Fibroblast of the conjunctiva (primary cell): Measurements from ENCODE around the gene CLUH.

Experiments
- DNase-seq: peaks from one replicate; pipeline ENCODE4 v3.0.0-alpha.2; 2010; ENCODE audit warnings: low read depth

CLUH gene

DNA sequence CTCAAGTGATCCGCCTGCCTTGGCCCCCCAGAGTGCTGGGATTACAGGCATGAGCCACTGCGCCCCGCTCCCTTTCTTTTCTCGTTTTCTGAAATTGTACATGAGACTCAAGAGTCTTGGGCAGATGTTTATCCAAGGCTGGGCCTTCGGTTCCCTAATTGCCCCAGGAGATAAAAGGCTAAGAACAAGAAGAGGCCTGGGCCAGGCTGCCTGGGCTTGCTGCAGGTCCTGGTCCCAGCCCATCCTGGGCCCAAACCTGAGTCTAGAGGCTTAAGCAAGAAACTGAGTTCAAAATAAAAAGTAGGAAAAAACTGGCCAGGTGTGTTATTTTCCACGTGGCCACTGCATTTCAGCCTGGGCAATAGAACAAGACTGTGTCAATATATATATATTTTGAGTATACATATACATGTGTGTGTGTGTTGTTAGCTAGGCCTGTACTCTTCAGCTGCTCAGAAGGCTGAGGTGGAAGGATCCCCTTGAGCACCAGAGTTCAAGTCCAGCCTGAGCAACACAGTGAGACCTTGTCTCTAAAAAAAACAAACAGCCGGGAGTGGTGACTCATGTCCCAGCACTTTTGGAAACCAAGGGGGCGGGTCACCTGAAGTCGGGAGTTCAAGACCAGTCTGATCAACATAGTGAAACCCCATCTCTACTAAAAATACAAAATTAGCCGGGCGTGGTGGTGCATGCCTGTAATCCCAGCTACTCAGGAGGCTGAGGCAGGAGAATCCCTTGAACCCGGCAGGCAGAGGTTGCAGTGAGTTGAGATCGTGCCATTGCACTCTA, 6.8 kb upstream of the CLUH start:
- no peak for DNase-seq

DNA sequence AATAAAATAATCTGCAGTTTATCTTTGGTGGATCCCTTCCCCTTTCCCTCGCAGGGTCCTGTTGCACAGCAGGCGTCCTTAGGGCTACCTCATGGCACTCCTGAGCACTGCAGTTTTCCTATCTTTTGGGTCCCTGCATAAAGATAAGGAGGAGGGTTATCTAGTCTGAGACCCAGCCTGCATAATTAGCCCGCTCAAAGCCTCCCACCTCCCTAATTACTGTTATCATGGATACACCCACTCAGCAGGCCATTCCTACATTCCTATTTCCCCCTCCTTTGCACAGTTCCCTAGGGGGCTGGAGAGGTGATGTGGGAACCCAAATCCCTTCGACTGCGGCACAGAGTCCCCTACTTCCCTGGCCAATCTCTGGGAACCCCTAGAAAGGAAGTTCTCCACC, 5.1 kb upstream of the CLUH start:
- no peak for DNase-seq

DNA sequence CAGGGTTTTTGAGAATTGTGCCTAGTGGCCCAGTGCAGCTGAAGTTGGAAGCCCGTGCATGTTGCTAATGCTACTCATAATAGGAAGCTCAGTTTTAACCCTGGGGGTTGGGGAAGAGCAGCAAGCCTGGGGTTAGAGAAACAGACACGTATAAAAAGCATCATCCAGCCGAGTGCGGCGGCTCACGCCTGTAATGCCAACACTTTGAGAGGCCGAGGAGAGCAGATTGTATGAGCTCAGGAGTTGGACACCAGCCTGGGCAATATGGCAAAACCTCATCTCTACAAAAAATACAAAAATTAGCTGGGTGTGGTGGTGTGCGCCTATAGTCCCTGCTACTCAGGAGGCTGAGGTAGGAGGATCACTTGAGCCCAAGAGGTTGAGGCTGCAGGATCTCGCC, 2.3 kb upstream of the CLUH start:
- no peak for DNase-seq

DNA sequence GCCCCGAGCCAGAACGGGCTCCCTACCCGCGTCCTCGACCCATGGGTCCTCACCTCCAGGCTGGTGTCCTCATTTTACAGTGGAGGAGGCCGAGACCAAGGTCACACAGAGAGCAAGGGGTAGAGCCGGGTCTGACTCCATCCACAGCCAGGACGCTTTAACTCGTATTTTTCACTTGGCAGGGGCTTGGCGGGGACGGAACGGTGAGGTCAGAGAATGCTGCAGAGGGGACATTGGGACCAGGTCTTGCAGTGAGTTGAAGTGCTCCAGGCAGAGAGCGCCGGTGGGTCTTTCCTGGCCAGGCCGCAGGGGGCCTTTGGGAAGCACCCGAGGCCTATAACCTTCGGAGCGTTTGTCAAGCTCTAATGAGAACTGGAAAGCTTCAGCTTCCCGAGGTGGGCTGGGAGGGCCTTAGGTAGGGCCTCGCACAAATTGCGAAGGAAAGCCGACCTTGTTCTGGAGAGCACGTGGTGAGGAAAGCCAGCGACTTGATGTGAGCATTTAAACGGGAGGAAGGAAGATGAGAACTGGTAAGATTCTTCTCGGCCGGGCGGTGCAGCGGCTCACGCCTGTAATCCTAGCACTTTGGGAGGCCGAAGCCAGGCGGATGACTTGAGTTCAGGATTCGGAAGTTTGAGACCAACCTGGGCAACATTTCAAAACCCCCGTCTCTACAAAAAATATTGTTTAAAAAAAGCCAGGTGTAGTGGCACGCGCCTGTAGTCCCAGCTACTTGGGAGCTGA, 908 bp upstream of the CLUH start:
- DNase-seq = no peak

DNA sequence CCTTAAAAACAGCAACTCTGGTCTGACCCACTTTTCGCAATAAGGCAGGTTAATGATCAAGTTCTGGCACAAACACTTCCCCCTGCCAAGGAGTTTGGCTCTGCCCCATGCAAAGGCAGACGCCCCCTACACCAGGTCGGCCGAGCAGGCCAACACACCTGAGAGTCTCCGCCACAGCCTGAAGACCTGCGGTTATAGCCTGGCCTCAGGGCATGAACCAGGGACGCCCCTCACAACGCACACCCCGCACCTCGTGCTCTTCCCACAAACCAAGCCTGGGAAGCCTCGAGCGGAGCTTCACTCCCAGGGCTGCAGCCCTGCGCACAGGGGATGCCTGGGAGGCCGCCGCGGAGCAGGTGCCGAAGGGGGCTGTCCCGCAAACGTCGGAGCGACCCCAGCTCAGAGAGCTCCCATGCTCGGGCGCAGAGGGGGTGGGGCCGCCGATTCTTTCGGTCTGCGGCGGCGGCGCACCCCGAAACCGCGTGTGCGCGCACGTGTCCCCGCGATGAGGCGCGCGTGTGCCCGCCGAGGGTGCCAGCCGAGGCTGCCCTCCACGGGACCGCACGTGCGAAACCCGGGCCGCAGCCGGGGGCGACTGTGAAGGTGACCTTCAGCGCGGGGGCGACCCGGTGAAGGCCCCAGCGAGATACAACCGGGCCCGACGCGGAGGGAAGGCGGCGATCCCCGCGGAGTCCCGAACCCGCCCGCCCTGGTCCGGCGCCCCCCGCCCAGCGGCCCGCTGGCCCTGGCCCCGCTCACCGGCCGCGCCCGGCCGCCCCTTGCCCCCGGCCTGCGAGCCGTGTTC, 559 bp downstream of the CLUH start:
- DNase-seq = no peak

DNA sequence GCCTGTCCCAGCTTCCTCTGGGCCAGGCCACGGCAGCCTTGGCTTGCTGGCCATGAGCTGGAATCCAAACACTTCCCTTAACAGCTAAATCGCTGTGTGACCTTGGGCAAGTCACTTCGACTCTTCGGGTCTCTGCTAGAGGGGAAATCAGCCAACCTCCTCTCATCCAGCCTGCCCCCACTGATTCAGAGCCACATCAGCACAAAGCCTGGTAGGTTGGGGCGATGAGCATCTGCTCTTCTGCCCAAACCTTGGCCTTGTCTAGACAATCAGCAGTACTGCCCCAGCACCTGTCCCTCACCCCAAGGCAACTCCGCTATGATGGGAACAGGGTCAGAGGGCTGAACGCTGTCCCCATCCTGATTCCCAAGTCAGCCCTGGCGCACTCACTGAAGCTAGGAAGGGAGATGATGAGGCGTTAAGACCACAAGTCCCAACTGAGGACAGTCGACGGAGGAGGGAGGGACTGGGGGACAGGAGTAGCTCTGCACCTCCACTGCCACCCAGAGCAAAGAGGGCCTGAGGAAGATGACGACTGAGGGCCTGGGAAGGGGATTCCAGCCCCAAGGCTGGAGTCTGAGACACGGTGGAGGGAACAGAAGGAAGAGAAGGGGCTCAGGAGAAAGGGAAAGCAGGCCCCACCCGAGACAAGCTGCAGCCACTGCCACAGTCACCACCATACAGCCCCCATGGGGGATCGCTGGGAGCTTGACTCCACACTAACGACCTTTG, 1.3 kb downstream of the CLUH start:
- no peak for DNase-seq

DNA sequence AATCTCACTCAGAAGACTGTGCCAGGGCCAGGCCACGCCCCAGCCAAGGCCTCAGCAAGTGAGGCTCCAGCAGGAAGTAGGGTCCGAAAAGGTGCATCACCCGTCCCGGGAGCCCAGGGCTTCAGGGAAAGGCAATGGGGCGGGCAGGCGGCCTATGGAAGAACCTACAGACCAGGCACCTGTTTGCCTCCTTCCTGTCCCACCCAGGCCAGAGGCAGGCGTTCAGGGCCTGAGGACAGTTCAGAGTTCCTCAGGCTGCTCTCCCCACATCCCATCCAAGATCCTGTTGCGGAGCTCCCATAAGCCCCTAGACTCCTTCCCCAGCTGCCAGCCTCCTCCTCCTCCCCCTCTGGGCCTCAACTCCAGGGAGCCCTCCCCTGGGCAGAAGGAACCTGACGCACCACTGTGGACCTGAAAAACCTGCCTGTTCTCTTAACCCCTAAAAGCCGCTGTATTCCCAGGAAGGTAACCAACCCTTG, 2.3 kb downstream of the CLUH start:
- no peak for DNase-seq

DNA sequence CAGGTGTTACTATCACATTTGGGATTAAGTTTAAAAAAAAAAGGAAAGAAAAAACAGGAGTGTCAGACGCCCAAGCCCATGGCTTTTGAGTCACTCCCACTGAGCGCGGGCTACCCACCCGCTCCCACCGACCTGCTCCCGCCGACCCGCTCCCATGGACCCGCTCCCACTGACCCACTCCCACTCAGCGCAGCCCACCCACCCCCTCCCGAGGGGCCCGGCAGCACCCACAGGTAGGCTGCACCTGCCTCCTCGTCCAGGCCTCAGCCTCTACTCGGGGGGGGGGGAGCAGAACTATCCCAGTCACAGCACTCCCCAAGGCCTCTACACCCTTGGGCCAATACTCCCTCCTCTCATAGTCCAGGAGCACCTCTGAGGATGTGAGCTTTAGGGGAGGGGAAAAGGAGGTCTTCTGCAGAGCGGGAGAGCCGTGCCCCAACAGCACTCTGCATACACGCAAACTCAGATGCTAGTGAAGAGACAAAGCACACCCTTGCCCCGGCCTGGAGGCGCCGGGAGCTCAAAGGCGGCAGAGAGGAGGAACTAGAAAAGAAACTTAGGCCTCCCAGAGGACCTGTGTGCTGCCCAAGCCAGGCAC, 2.9 kb downstream of the CLUH start:
- no peak for DNase-seq

DNA sequence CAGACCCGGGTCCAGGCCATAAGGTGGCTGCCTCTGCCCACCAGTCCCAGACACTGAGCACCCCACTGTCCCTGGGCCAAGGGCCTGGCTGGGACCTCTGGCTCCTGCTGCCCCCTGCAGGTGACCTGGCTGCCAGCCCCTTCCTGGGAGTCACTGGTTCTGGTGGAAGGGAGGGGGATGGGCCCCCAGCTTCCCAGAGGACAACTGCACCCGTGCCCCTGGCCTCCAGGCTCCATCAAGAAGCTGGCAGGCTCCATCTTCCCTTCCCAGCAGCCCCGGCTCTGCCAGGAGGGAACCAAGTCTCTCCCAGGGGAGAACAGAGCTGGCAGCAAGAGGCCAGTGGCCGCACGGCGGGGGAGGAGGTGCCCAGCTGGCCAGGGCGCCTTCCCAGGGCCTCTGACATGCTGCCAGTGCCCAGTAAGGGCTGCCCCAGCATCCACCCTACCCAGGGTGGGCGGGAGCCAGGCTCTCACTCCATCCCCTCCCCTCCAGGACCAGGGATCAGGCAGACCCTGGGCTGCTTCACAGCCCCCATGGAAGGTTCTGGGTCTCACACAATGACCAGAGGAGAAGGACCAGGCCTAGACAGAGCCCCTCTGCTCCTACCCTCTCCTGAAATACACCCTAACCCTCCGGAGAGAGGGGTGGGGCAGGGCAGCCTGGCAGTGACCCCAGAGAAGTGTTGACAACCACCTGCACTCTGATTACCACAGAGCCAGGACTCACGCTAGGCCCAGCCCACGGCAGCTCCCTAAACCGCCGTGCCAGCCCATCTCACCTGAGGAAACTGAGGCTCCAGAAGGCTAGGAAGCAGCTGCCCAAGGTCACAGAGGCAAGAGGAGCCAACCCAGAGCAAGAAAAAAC, 3.6 kb downstream of the CLUH start:
- no peak for DNase-seq

DNA sequence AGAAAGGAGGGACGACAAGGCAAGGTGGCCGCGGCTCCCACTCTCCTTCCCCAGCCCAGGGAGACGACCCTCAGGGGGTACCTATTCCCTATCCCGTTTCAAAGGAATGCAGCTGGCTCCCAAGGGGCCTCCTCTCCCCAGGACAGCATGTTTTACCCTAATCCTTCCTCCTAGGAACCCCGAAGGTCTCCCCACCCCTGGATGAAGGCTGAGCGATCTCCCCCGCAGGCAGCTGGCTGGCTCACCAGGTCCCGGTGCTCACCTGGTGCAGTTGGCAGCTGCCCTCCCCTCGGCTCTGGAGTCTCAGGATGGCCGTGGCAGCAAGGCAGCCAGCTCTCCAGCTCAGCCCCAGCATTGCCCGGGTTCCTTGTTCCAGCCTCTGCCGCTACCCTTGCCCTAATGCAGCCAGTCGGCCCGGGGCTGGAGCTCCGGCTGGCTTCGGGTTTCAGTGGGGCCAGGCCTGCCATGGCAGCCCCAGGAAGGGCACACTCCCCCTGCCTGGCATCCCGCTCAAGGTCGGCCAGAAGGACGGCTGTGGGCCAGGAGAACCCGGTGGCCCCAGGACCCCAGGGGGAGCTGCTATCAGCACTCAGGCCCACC, 4.6 kb downstream of the CLUH start:
- no peak for DNase-seq

DNA sequence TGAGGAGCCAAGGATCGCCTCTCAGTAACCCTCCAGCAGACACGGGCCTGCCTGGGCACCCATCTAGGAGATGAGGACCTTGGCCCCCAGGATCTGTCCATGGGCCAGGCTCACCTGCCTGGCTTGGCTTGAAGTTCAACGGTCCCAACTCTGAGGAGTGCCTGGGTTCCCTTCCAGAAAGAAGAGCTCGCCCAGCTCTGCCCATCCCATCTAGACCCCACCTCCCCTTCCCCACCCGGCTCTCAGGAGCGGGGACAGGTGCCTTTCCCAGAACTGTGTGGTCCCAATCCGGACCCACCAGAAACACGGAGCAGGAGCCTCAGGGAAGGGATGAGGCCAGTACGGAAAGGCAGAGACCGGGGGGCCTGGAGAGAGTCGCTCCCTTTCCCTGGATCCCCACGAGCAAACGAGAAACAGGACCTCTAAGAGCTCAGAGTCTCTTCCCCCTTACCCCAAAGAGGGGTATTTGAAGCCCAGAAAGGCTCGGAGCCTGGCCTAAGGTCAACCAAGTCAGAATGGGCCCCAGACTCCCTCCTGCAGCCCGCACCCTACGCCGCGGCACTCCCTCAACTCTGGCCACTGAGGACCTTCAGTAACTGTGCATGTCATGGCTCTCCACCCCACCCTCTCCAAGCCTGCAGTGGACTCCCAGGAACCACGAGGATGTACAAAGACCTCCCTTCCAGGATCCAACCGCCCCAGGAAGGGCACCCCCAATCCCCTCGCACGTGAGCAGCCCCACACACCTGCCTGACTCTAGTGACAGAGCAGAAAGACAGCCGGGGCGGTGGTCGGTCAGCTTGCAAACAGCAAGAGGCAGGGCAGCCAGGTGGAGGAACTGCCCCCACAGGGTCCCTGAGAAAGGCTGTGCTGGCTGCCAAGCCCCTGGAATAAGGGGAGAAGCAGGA, 5.4 kb downstream of the CLUH start:
- DNase-seq = no peak

DNA sequence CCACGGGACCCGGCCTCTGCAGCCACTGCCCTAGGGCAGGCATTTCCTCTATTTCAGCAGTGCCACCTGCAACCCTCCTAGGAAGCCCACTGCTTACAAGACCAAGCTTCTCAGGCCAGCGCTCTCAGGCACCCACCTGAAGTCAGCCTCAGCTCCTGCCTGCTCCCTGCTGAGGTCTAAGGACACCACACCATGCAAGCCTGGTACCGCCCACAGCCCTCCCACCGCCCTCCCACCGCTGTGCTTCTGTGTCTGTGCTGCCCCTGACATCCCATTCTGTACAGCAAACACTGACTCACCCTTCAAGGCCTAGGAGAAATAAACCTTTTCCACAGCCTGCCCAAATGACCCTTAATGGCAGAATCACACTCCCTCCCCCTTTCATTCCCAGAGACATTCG, 6.3 kb downstream of the CLUH start:
- DNase-seq = peak; percentile 27

DNA sequence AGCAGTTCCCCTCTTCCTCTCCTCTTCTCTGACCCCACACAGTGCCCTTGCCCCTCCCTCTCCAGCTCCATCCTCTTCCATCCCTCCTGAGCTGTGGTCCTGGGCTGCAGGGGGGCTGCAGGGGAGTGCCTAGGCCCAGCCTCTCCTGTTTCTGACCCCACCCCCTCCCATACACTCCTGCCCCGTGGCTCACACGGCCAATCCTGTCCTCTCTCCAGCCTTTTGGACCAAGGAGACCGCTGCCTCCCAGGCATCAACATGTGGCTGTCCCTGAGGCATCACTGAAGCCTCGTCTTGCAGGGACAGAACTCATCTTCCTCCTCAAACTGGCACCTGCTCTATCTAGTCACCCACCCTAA, 6.7 kb downstream of the CLUH start:
- DNase-seq = no peak

DNA sequence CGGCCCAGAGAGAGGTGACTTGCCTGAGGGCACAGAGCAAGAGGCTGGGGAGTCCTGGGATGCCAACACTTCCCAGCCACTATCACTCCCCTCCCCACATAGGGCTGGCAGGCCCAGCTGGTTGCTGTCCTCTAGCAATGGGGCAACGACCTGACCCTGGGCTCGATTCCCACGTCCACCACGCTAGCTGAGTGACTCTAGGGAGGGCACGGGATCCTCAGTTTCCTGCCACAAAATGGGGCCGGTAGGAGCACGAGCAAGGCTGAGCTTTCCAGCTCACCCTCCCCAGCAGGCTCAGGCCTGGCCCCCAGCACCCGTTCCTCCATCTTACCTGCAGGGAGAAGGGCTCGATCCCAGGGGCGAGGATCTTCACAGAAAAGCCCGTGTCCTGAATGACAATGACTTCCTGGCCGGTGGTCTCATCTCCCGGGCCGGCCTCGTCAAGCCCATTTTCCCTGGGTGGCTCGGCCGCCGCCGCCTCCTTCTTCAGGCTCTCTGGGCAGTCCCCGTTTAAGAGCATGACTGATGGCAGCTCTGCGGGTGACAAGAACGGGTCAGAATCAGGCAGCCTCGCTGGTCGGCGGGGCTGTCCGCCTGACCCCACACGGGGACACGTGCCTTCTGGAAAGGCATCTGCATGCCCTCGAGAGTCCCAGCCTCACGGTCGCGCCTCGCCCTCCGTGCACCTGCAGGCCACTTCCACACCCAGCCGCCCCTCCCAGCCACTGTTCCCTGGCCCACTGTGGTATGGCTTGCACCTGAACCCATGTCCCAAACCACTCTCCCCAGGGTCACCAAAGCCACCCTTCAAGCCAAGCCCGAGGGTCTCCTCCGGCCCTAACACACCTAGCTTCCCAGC, 7.3 kb downstream of the CLUH start:
- DNase-seq = no peak

DNA sequence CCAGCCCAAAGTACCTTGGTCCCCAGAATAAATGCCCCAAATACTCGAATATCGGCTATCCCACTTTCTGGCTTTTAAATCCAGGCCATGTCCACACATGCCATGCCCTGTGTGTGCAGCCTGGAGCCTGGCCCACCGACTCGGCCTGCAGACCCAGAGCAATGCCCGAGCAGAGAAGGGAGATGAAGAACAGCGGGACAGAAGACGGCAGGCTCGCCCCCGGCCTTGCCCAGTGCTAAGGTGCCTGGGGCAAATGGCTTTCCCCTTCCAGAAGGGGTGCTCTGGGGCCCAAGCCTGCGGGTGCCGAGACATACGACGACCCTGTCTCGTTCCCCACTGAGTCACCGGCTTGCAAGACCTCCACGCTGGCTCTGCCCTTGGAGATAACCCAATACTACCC, 8.0 kb downstream of the CLUH start:
- DNase-seq = no peak

DNA sequence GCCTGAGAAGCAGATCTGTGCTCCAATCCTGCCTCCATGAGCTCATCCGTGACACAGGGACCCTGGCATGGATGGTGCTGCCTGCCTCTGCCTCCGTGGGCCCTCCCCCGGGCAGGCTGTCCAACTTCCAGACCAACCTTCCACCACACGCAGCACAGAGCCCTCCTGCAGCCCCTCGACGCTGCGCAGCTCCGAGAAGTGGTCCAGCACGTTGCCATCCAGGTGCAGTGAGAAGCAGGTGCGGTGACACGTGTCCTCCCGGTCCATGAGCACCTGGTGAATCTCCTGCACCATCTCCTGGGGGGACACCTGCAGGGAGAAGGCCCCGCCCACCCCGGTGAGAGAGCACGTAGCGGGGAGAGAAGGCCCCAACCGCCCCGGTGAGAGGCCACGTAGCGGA, 8.4 kb downstream of the CLUH start:
- DNase-seq = no peak

DNA sequence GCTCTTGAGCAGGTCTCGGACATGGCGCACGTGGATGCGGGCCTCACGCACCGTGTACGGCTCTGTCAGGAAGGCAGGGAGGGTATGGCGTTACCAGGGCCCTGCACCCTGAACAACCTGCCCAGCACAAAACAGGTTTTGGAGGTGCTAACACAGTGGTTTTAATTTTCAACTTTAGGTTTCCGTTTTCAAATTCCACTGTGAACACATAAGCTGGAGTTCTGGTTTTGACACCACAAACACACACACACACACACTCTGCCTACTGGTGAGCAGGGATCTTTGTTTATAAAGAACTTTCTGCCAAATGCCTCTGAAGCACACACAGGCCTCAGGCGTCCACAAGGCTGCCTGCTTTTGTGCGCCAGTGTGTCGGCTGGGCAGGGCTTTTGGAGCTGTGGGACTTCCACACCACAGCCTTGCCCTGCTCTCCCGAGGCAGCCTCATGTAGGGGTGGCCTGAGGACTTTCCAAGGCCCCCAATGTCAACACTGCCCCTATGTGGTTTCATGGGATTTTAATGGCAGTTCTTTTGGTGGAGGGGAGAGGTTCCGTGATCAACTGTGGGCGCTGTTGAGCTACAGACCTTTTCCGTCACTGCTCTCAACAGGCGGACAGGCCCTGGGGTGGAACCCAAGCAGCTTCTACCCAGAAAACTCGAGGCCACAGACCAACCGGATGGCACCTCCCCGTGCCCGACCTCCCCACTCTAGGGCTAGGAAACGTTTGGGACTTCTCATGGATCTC, 9.4 kb downstream of the CLUH start:
- no peak for DNase-seq
